ENCODE measurements around the gene AMELX. TPM values are rescaled to one million over a fixed set of nuclear protein-coding genes. Genes with fewer than 3 reads are reported as not detected.

AMELX gene
- total and polyA plus RNA-seq, 2 of the 13 experiments (the other 11 are each of a cell fraction or from before 2014, with no cell fraction given), result not detected

GRCh38 chrX:11261260-11261659 is 32.0 kb upstream of the AMELX start:
- DNase-seq (ENCODE audit: low spot score) (no peak), FAIRE-seq (no peak), ATAC-seq (no peak)
- Histone ChIP-seq H3K9me3 (ENCODE audit: low read length) (no peaks in the 10 kb centered on the region), H4K20me1 (ENCODE audit: insufficient read depth, low read length) (no peaks in the 10 kb centered on the region), H3K36me3 (replicated peaks in 1 of 2; ENCODE audit: control insufficient read depth in 1 of 2, insufficient read depth in 2 of 2, low read length in 2 of 2) (no peaks in the 10 kb centered on the region), H3K79me2 (ENCODE audit: insufficient read depth, low read length) (no peaks in the 10 kb centered on the region), H3K9ac (ENCODE audit: insufficient read depth, low read depth, low read length) (no peak overlapping the region), H3K27me3 (ENCODE audit: control insufficient read depth in 1 of 2, insufficient read depth in 2 of 2, low read length in 2 of 2) (no peaks in the 10 kb centered on the region), H3K4me2 (ENCODE audit: low read depth, low read length) (no peak overlapping the region), H3K27ac (ENCODE audit: extremely low read length, insufficient read depth, low read length) (no peak overlapping the region), H2AFZ (ENCODE audit: low read length) (no peak overlapping the region), H3K4me3 (replicated peaks in 1 of 3; ENCODE audit: insufficient read depth in 1 of 3, low read depth in 2 of 3, low read length in 3 of 3) (no peak overlapping the region), H3K4me1 (ENCODE audit: insufficient read depth, low read length) (no peaks in the 10 kb centered on the region)
- intact Hi-C loops (cut with micrococcal nuclease; ENCODE audit: unreplicated experiment) (no loop called here), in situ Hi-C loops (cut with HindIII; ENCODE audit: extremely low pct_ligation_motif_present, low pct_unique_long_range_greater_than_20kb) (no loop called here)
- no peak for TF ChIP-seq THAP7 (CRISPR knock-in tag; IDR thresholded peaks at IDR 0.05)
- TF ChIP-seq LCORL (IDR thresholded peaks at IDR 0.05), result no peak
- no peak for TF ChIP-seq LCORL (CRISPR knock-in tag; IDR thresholded peaks at IDR 0.05)
- no peak for TF ChIP-seq MAFF (IDR thresholded peaks at IDR 0.05; ENCODE audit: low read depth, low read length)
- no peak for TF ChIP-seq ZBTB38 (CRISPR knock-in tag; IDR thresholded peaks at IDR 0.05)
- TF ChIP-seq HMGXB3 (CRISPR knock-in tag; IDR thresholded peaks at IDR 0.05; ENCODE audit: borderline replicate concordance), result no peak
- TF ChIP-seq PHB2 (IDR thresholded peaks at IDR 0.05; ENCODE audit: partially characterized antibody), result no peak
- no peak for TF ChIP-seq MIER2 (CRISPR knock-in tag; IDR thresholded peaks at IDR 0.05)
- no peak for TF ChIP-seq ZEB1 (IDR thresholded peaks at IDR 0.05; ENCODE audit: insufficient replicate concordance, low read depth)
- TF ChIP-seq ZBTB34 (CRISPR knock-in tag; IDR thresholded peaks at IDR 0.05), result no peak
- no peak for TF ChIP-seq DNMT1 (CRISPR knock-in tag; IDR thresholded peaks at IDR 0.05)
- no peak for TF ChIP-seq PATZ1 (CRISPR knock-in tag; IDR thresholded peaks at IDR 0.05)
- TF ChIP-seq STAG1 (CRISPR knock-in tag; IDR thresholded peaks at IDR 0.05), result no peak
- TF ChIP-seq, protein P1, sequence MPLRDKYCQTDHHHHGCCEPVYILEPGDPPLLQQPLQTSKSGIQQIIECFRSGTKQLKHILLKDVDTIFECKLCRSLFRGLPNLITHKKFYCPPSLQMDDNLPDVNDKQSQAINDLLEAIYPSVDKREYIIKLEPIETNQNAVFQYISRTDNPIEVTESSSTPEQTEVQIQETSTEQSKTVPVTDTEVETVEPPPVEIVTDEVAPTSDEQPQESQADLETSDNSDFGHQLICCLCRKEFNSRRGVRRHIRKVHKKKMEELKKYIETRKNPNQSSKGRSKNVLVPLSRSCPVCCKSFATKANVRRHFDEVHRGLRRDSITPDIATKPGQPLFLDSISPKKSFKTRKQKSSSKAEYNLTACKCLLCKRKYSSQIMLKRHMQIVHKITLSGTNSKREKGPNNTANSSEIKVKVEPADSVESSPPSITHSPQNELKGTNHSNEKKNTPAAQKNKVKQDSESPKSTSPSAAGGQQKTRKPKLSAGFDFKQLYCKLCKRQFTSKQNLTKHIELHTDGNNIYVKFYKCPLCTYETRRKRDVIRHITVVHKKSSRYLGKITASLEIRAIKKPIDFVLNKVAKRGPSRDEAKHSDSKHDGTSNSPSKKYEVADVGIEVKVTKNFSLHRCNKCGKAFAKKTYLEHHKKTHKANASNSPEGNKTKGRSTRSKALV (CRISPR knock-in tag; IDR thresholded peaks at IDR 0.05), result no peak
- BruUV-seq (replicated peaks), result no TSS peak
- ChIA-PET POLR2A (no interaction called here), CTCF (ENCODE audit: low intra/inter-chr PET ratio, low total read pairs) (no interaction called here)
- WGBS (ENCODE audit: low lambda C conversion rate), result 78% methylated on average over 1 of the region's 1 CpG
